ENCODE measurements around the gene STARD9.

Gene STARD9

GRCh38 chr15:42704492-42704926 lies 129.1 kb downstream of the STARD9 start:
- DNase-seq, result peak; percentile 19

- DNase-seq, result no peak
Observed at GRCh38 chr15:42705336-42705735, 129.9 kb downstream of the STARD9 start.

GRCh38 chr15:42707068-42707467 lies 131.7 kb downstream of the STARD9 start:
- DNase-seq, result no peak

- DNase-seq, result no peak
Observed at GRCh38 chr15:42707873-42708544, 132.6 kb downstream of the STARD9 start.

GRCh38 chr15:42710662-42711061 lies 135.3 kb downstream of the STARD9 start:
- no peak for DNase-seq

- DNase-seq, result no peak
Observed at GRCh38 chr15:42711746-42712145, 136.3 kb downstream of the STARD9 start.

- no peak for DNase-seq
Observed at GRCh38 chr15:42712584-42712983, 137.2 kb downstream of the STARD9 start.

- no peak for DNase-seq
Observed at GRCh38 chr15:42716125-42716524, 140.7 kb downstream of the STARD9 start.

- DNase-seq, result no peak
Observed at GRCh38 chr15:42716626-42717025, 141.2 kb downstream of the STARD9 start.

- no peak for DNase-seq
Observed at GRCh38 chr15:42719043-42719442, 143.6 kb downstream of the STARD9 start.

GRCh38 chr15:42720071-42720470 lies 144.7 kb downstream of the STARD9 start:
- no peak for DNase-seq

GRCh38 chr15:42721016-42721415 lies 145.6 kb downstream of the STARD9 start:
- DNase-seq, result no peak

GRCh38 chr15:42721916-42722315 lies 146.5 kb downstream of the STARD9 start:
- no peak for DNase-seq

GRCh38 chr15:42723068-42723467 lies 147.7 kb downstream of the STARD9 start:
- no peak for DNase-seq

- no peak for DNase-seq
Observed at GRCh38 chr15:42724276-42724675, 148.9 kb downstream of the STARD9 start.

GRCh38 chr15:42725331-42725903 lies 150.0 kb downstream of the STARD9 start:
- DNase-seq, result no peak

GRCh38 chr15:42726114-42726513 lies 150.7 kb downstream of the STARD9 start:
- no peak for DNase-seq

GRCh38 chr15:42727750-42728381 lies 152.5 kb downstream of the STARD9 start:
- DNase-seq, result no peak

- DNase-seq, result no peak
Observed at GRCh38 chr15:42728560-42728959, 153.2 kb downstream of the STARD9 start.

- DNase-seq, result no peak
Observed at GRCh38 chr15:42728972-42729371, 153.6 kb downstream of the STARD9 start.

- no peak for DNase-seq
Observed at GRCh38 chr15:42729409-42729808, 154.0 kb downstream of the STARD9 start.

- DNase-seq, result no peak
Observed at GRCh38 chr15:42730135-42730534, 154.7 kb downstream of the STARD9 start.

GRCh38 chr15:42730536-42730935 lies 155.1 kb downstream of the STARD9 start:
- no peak for DNase-seq

GRCh38 chr15:42731461-42731860 lies 156.1 kb downstream of the STARD9 start:
- no peak for DNase-seq
